ENCODE results near the gene GRIN3A. TPM values are rescaled to one million over a fixed set of nuclear protein-coding genes. Genes with fewer than 3 reads are reported as not detected.

Gene GRIN3A
- total RNA-seq, 4 donors from 2014 or later = 0.39 TPM; not detected in 3

DNA sequence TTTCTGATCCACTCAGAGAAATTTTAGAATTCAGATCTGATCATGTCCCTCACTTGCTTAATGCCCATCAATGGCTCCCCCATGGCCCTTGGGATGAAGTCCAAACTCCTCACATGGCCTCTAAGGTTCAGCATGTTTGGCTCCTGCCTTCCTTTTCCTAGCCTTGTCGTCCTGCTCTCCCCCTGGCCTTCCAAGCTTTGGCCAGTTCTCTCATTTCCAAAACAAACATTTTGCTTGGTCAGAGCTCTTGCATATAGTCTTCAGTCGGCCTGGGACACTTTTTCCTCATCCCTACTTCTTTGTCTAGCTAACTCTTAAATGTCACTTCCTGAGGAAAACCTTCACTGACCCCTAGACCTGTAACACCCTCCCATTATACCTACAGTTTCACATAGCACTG is 106.6 kb downstream of the GRIN3A start:
- Histone ChIP-seq H3K4me3 (no peak overlapping the region), H3K27ac (no peak overlapping the region), H3K27me3 (no peaks in the 10 kb centered on the region), H3K4me1 (no peaks in the 10 kb centered on the region), H3K9me3 (no peaks in the 10 kb centered on the region), H3K36me3 (no peaks in the 10 kb centered on the region)
- WGBS, 2 donors = 34 to 38% methylated on average over 2 of the region's 2 CpGs
- no peak for DNase-seq (ENCODE audit: low spot score in 2 of 2)
- TF ChIP-seq POLR2A (IDR thresholded peaks at IDR 0.05) (no peak), EP300 (IDR thresholded peaks at IDR 0.05) (no peak)
- TF ChIP-seq, protein P1, sequence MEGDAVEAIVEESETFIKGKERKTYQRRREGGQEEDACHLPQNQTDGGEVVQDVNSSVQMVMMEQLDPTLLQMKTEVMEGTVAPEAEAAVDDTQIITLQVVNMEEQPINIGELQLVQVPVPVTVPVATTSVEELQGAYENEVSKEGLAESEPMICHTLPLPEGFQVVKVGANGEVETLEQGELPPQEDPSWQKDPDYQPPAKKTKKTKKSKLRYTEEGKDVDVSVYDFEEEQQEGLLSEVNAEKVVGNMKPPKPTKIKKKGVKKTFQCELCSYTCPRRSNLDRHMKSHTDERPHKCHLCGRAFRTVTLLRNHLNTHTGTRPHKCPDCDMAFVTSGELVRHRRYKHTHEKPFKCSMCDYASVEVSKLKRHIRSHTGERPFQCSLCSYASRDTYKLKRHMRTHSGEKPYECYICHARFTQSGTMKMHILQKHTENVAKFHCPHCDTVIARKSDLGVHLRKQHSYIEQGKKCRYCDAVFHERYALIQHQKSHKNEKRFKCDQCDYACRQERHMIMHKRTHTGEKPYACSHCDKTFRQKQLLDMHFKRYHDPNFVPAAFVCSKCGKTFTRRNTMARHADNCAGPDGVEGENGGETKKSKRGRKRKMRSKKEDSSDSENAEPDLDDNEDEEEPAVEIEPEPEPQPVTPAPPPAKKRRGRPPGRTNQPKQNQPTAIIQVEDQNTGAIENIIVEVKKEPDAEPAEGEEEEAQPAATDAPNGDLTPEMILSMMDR (IDR thresholded peaks at IDR 0.05) = no peak

DNA sequence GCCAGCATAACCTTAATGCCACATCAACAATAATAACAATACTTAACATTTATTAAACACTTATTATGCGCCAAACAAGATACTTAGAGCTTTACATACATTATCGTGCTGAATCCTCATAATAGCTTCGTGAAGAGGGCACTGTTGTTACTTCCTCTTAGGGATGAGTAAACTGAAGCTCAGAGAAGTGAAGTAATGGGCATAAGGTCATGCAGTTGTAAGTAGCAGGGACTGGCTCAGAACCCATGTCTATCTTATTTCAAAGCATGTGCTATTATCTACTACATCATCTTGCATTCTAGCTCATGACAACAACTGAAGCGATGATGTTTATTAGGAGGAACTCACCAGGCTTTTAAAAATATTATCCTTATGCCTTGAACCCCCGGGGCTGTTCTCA is 108.8 kb downstream of the GRIN3A start:
- Histone ChIP-seq H3K4me1 (no peaks in the 10 kb centered on the region), H3K27ac (no peak overlapping the region), H3K27me3 (no peaks in the 10 kb centered on the region), H3K9me3 (no peaks in the 10 kb centered on the region), H3K4me3 (no peak overlapping the region), H3K36me3 (no peaks in the 10 kb centered on the region)
- WGBS, 2 donors = 70 to 73% methylated on average over 5 of the region's 5 CpGs
- DNase-seq (ENCODE audit: low spot score in 2 of 2) = no peak
- TF ChIP-seq EP300 (IDR thresholded peaks at IDR 0.05) (no peak), POLR2A (IDR thresholded peaks at IDR 0.05) (no peak)
- TF ChIP-seq, protein P1 (IDR thresholded peaks at IDR 0.05) = no peak

DNA sequence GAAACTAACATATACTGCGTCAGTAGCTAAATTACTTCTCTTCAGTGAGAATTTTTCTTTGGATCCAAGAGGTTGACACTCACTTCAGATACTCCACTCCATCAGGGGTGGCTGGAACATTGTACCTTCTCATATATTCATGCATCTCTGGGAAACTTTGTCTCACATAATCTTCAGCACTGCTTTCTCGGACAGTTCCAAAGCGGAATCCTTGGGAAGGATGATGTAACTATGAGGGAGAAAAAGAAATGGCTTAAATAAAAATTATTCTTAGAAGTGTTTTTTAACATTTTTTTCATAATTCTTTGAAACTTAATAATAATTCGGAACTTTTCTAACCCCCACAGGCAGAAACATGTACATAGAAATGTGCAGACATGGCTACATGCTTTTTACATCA is 110.3 kb downstream of the GRIN3A start:
- 63 to 69% methylated on average over 4 of the region's 4 CpGs for WGBS, 2 donors

DNA sequence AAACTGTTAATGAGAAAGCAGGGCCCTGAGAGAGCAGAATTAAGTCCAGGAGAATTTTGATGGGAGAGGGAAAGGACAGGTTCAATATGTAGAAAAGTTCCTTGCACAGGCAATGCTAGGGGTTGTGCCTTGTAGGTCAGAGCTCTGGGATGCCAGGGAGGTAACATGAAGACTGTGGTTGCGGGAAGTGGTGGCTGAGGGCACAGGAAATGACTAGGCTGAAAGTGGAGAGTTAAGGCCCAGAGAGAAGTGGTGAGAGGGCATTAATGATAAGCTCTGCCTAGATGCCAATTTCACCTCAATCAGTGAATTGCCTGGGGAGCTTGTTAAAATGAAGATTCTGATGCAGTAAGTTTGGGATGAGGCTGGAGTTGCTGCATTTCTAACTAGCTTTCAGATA is 112.2 kb downstream of the GRIN3A start:
- H3K4me1 ChIP-seq = no peaks in the 10 kb centered on the region
- no peaks in the 10 kb centered on the region for H3K9me3 ChIP-seq
- no peaks in the 10 kb centered on the region for H3K36me3 ChIP-seq
- no peak overlapping the region for H3K27ac ChIP-seq
- no peak for DNase-seq (ENCODE audit: low spot score in 2 of 2)
- H3K4me3 ChIP-seq = no peak overlapping the region
- no peak for TF ChIP-seq EP300 (IDR thresholded peaks at IDR 0.05)
- no peak for TF ChIP-seq POLR2A (IDR thresholded peaks at IDR 0.05)
- TF ChIP-seq, protein P1 (IDR thresholded peaks at IDR 0.05) = no peak
- 75 to 95% methylated on average over 1 of the region's 1 CpG for WGBS, 2 donors
- no peaks in the 10 kb centered on the region for H3K27me3 ChIP-seq

More for the DNA sequence above, 110.3 kb downstream of the GRIN3A start:
- no peaks in the 10 kb centered on the region for H3K4me1 ChIP-seq
- no peak for DNase-seq (ENCODE audit: low spot score in 2 of 2)
- no peak overlapping the region for H3K27ac ChIP-seq
- TF ChIP-seq POLR2A (IDR thresholded peaks at IDR 0.05) = no peak
- no peak for TF ChIP-seq EP300 (IDR thresholded peaks at IDR 0.05)
- TF ChIP-seq, protein P1 (IDR thresholded peaks at IDR 0.05) = no peak
- no peaks in the 10 kb centered on the region for H3K36me3 ChIP-seq
- no peak overlapping the region for H3K4me3 ChIP-seq
- H3K27me3 ChIP-seq = no peaks in the 10 kb centered on the region
- H3K9me3 ChIP-seq = no peaks in the 10 kb centered on the region

DNA sequence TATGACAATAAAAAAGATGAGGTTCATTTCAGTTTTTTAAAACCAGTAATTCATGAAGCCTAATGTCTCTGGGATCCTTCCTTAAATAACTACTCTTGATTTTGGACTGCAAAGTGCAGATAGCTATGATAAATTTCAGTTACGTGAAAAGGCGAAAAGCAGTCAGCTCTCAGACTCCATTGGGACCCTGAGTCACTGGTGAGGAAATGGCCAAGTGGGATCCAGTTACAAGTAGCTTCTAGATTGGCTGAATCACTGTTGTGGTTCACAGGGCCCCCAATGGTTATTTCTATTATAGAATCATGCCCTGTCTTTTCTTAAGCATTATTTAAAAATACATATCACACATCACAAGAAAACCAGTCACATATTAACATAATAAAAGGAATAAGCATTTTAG is 112.6 kb downstream of the GRIN3A start:
- 75 to 84% methylated on average over 2 of the region's 2 CpGs for WGBS, 2 donors
- Histone ChIP-seq H3K27ac (no peak overlapping the region), H3K9me3 (no peaks in the 10 kb centered on the region), H3K4me3 (no peak overlapping the region), H3K4me1 (no peaks in the 10 kb centered on the region), H3K36me3 (no peaks in the 10 kb centered on the region), H3K27me3 (no peaks in the 10 kb centered on the region)
- TF ChIP-seq POLR2A (IDR thresholded peaks at IDR 0.05) (no peak), EP300 (IDR thresholded peaks at IDR 0.05) (no peak)
- TF ChIP-seq, protein P1 (IDR thresholded peaks at IDR 0.05) = no peak
- no peak for DNase-seq (ENCODE audit: low spot score in 2 of 2)
